Trophoblast cell (in vitro differentiated cells and primary cell): ENCODE results near the gene PRKD1.

Experiments used
- DNase-seq, 2 donors: peaks; one replicate each; pipeline ENCODE4 v3.0.0-alpha.2; 2016
- H2AFZ ChIP-seq: 2 replicates; pipeline ENCODE4 v1.6.1; 2013; ENCODE audit warnings: low read length, moderate library complexity, mild to moderate bottlenecking; ENCODE audit not compliant: insufficient read depth, poor library complexity
- H2AK5ac ChIP-seq: 2 replicates; pipeline ENCODE4 v1.6.1; 2013; ENCODE audit warnings: mild to moderate bottlenecking, low read length
- H2BK120ac ChIP-seq: 2 replicates; pipeline ENCODE4 v1.6.1; 2013; ENCODE audit warnings: low read length, mild to moderate bottlenecking, moderate library complexity; ENCODE audit not compliant: insufficient read depth, poor library complexity
- H2BK12ac ChIP-seq: 2 replicates; pipeline ENCODE4 v1.6.1; 2013; ENCODE audit warnings: mild to moderate bottlenecking, low read length, moderate library complexity
- H2BK5ac ChIP-seq: 2 replicates; pipeline ENCODE4 v1.6.1; 2013; ENCODE audit warnings: low read length, low read depth, moderate library complexity, mild to moderate bottlenecking; ENCODE audit not compliant: poor library complexity
- H3K14ac ChIP-seq: 2 replicates; pipeline ENCODE4 v1.6.1; 2013; ENCODE audit warnings: mild to moderate bottlenecking, low read length
- H3K18ac ChIP-seq: 2 replicates; pipeline ENCODE4 v1.6.1; 2013; ENCODE audit warnings: mild to moderate bottlenecking, low read length
- H3K23ac ChIP-seq: 2 replicates; pipeline ENCODE4 v1.6.1; 2013; ENCODE audit warnings: low read length
- H3K27ac ChIP-seq: 2 replicates; pipeline ENCODE4 v1.5.1; 2013; ENCODE audit warnings: low read depth, mild to moderate bottlenecking, inconsistent platforms, low read length, moderate library complexity
- H3K27me3 ChIP-seq: 2 replicates; pipeline ENCODE4 v1.6.1; 2013; ENCODE audit warnings: inconsistent platforms, mild to moderate bottlenecking, low read length, moderate library complexity; ENCODE audit not compliant: insufficient read depth
- H3K36me3 ChIP-seq, 2 experiments: 1 replicate in 1 of 2; 2 replicates in 1 of 2; pipeline ENCODE4 v1.6.1; 2013; ENCODE audit warnings: low read length in 2 of 2, mild to moderate bottlenecking in 2 of 2, moderate library complexity in 1 of 2; ENCODE audit not compliant: insufficient read depth in 2 of 2, control insufficient read depth in 1 of 2
- H3K4ac ChIP-seq: 2 replicates; pipeline ENCODE4 v1.6.1; 2013; ENCODE audit warnings: low read depth, mild to moderate bottlenecking, low read length, moderate library complexity
- H3K4me1 ChIP-seq, 2 experiments: 1 replicate in 1 of 2; 2 replicates in 1 of 2; pipeline ENCODE4 v1.6.1; 2013; ENCODE audit warnings: low read length in 2 of 2, mild to moderate bottlenecking in 2 of 2, moderate library complexity in 1 of 2; ENCODE audit not compliant: insufficient read depth in 2 of 2, control insufficient read depth in 1 of 2
- H3K4me2 ChIP-seq: 2 replicates; pipeline ENCODE4 v1.6.1; 2013; ENCODE audit warnings: inconsistent platforms, mild to moderate bottlenecking, low read length, moderate library complexity
- H3K4me3 ChIP-seq: 2 replicates; pipeline ENCODE4 v1.5.1; 2013; ENCODE audit warnings: mild to moderate bottlenecking, low read depth, low read length, inconsistent platforms
- H3K79me1 ChIP-seq: one replicate; pipeline ENCODE4 v1.6.1; 2013; ENCODE audit warnings: low read length
- H3K79me2 ChIP-seq: 2 replicates; pipeline ENCODE4 v1.6.1; 2013; ENCODE audit warnings: low read length, mild to moderate bottlenecking; ENCODE audit not compliant: control insufficient read depth, insufficient read depth, poor library complexity
- H3K9ac ChIP-seq: 2 replicates; pipeline ENCODE4 v1.6.1; 2013; ENCODE audit warnings: mild to moderate bottlenecking, low read length
- H3K9me3 ChIP-seq: 2 replicates; pipeline ENCODE4 v1.6.1; 2013; ENCODE audit warnings: low read depth, mild to moderate bottlenecking, control low read depth, inconsistent platforms, low read length; ENCODE audit not compliant: insufficient read depth
- H4K12ac ChIP-seq: 2 replicates; pipeline ENCODE4 v1.6.1; 2013; ENCODE audit warnings: low read depth, mild to moderate bottlenecking, low read length, moderate library complexity
- H4K8ac ChIP-seq: 2 replicates; pipeline ENCODE4 v1.6.1; 2013; ENCODE audit warnings: low read depth, mild to moderate bottlenecking, low read length, moderate library complexity
- H4K91ac ChIP-seq: one replicate; pipeline ENCODE4 v1.6.1; 2013; ENCODE audit warnings: low read depth, mild to moderate bottlenecking, low read length, moderate library complexity
- WGBS: extraction: QIAGEN DNeasy Blood & Tissue Kit; methylation state at CpG from one replicate; pipeline ENCODE4 v1.1.7; 2013; ENCODE audit warnings: missing lambda C conversion rate; ENCODE audit not compliant: insufficient read length, insufficient coverage; ENCODE audit errors: extremely low coverage; 5-methylcytosine and 5-hydroxymethylcytosine counted together

PRKD1 gene

GRCh38 chr14:29944091-29944490, 16.4 kb upstream of the PRKD1 start:
- Histone ChIP-seq H3K79me2 (no peaks in the 10 kb centered on the region), H2BK12ac (no peak overlapping the region), H3K79me1 (no peaks in the 10 kb centered on the region), H3K9ac (no peak overlapping the region), H3K27me3 (no peaks in the 10 kb centered on the region), H3K14ac (no peak overlapping the region), H3K4me2 (no peak overlapping the region), H3K18ac (no peak overlapping the region), H4K8ac (no peak overlapping the region), H3K9me3 (no peaks in the 10 kb centered on the region), H4K91ac (no peak overlapping the region), H3K27ac (no peak overlapping the region), H3K4me3 (no peak overlapping the region), H2AK5ac (no peak overlapping the region), H2AFZ (no peak overlapping the region), H3K4ac (no peak overlapping the region), H4K12ac (no peak overlapping the region), H2BK5ac (no peak overlapping the region), H3K23ac (no peak overlapping the region), H3K4me1 (peaks cover 0 to 3% of the 10 kb centered on the region in 2 experiments), H2BK120ac (no peak overlapping the region), H3K36me3 (no peaks in the 10 kb centered on the region)
- no peak for DNase-seq

- Histone ChIP-seq H3K23ac (no peak overlapping the region), H4K91ac (no peak overlapping the region)
- no peak for DNase-seq
Measured at GRCh38 chr14:29941401-29941800, 13.8 kb upstream of the PRKD1 start.

DNA sequence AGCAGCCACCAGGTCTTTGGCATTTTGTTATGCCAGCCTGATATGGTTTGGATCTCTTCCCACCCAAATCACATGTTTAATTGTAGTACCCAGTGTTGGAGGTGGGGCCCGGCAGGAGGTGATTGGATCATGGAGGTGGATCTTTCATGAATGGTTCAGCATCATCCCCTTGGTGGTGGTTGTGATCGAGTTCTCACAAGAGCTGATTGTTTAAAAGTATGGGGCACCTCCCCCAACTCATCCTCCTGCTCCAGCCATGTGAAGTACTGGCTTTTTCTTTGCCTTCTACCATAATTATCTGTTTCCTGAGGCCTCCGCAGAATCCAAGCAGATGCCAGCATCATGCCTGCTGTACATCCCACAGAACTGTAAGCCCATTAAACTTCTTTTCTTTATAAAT, 12.8 kb upstream of the PRKD1 start:
- no peaks in the 10 kb centered on the region for H3K9me3 ChIP-seq
- H4K91ac ChIP-seq = no peak overlapping the region
- no peak for DNase-seq
- no peak overlapping the region for H2BK12ac ChIP-seq
- H2AK5ac ChIP-seq = no peak overlapping the region
- no peak overlapping the region for H3K4me2 ChIP-seq
- no peak overlapping the region for H3K14ac ChIP-seq
- no peak overlapping the region for H3K4ac ChIP-seq
- no peak overlapping the region for H3K27ac ChIP-seq
- H3K79me1 ChIP-seq = no peaks in the 10 kb centered on the region
- no peak overlapping the region for H3K23ac ChIP-seq
- no peak overlapping the region for H3K9ac ChIP-seq
- no peaks in the 10 kb centered on the region for H3K27me3 ChIP-seq
- no peak overlapping the region for H2BK120ac ChIP-seq
- H3K4me3 ChIP-seq = no peak overlapping the region
- H3K36me3 ChIP-seq = no peaks in the 10 kb centered on the region
- H4K12ac ChIP-seq = no peak overlapping the region
- no peak overlapping the region for H3K18ac ChIP-seq
- H2AFZ ChIP-seq = no peak overlapping the region
- no CpG with 5 or more reads among the region's 3 CpGs for WGBS
- H4K8ac ChIP-seq = no peak overlapping the region
- peaks cover 0 to 3% of the 10 kb centered on the region in 2 experiments for H3K4me1 ChIP-seq
- no peak overlapping the region for H2BK5ac ChIP-seq
- no peaks in the 10 kb centered on the region for H3K79me2 ChIP-seq

More at GRCh38 chr14:29941401-29941800, 13.8 kb upstream of the PRKD1 start:
- Histone ChIP-seq H4K8ac (no peak overlapping the region), H3K79me1 (no peaks in the 10 kb centered on the region), H2BK12ac (no peak overlapping the region), H2AK5ac (no peak overlapping the region), H3K4me1 (peaks cover 0 to 3% of the 10 kb centered on the region in 2 experiments), H2BK120ac (no peak overlapping the region), H3K4me3 (no peak overlapping the region), H2AFZ (no peak overlapping the region), H3K9ac (no peak overlapping the region), H3K18ac (no peak overlapping the region), H3K14ac (no peak overlapping the region), H3K36me3 (no peaks in the 10 kb centered on the region), H4K12ac (no peak overlapping the region), H3K27ac (no peak overlapping the region), H3K27me3 (no peaks in the 10 kb centered on the region), H3K79me2 (no peaks in the 10 kb centered on the region), H3K9me3 (no peaks in the 10 kb centered on the region), H3K4me2 (no peak overlapping the region), H2BK5ac (no peak overlapping the region), H3K4ac (no peak overlapping the region)
- no CpG with 5 or more reads among the region's 2 CpGs for WGBS

DNA sequence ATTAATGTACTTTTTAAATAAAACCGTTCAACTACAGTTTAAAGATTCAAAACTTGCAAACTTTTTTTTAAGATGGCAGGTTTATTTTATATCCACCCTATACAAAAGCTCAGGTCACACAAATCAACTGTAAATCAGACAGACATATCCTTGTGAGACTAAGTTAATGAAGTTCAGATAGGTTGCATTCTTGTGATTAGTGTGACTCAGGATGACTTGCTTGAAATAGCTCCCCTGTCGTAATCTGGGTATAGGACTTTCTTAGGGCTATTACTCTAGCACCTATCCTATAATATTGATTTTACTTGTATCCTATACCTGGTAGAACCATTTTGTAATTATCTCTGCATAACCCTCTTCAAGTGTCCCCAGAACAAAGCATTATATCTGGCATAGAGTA, 9.5 kb upstream of the PRKD1 start:
- H3K23ac ChIP-seq = no peak overlapping the region
- no peak for DNase-seq
- no peak overlapping the region for H2BK12ac ChIP-seq
- H3K27ac ChIP-seq = no peak overlapping the region
- no peaks in the 10 kb centered on the region for H3K79me2 ChIP-seq
- H3K18ac ChIP-seq = no peak overlapping the region
- H3K4me2 ChIP-seq = no peak overlapping the region
- H2BK120ac ChIP-seq = no peak overlapping the region
- no peak overlapping the region for H2AK5ac ChIP-seq
- peaks cover 0 to 3% of the 10 kb centered on the region in 2 experiments for H3K4me1 ChIP-seq
- no peaks in the 10 kb centered on the region for H3K36me3 ChIP-seq
- WGBS = no CpG with 5 or more reads among the region's 2 CpGs
- no peak overlapping the region for H3K4me3 ChIP-seq
- no peak overlapping the region for H4K8ac ChIP-seq
- no peak overlapping the region for H3K9ac ChIP-seq
- H3K27me3 ChIP-seq = no peaks in the 10 kb centered on the region
- no peak overlapping the region for H4K12ac ChIP-seq
- H2AFZ ChIP-seq = no peak overlapping the region
- H3K9me3 ChIP-seq = no peaks in the 10 kb centered on the region
- no peak overlapping the region for H3K4ac ChIP-seq
- no peak overlapping the region for H3K14ac ChIP-seq
- H4K91ac ChIP-seq = no peak overlapping the region
- no peak overlapping the region for H2BK5ac ChIP-seq
- no peaks in the 10 kb centered on the region for H3K79me1 ChIP-seq
